ENCODE results near the gene GNAQ.
"Not testable (repeated sequence)": the region's sequence is repeated elsewhere in the genome, so short reads cannot be mapped to it uniquely, and the experiment has no call there.

The GNAQ gene

GRCh38 chr9:77866878-77867277 is 164.7 kb downstream of the GNAQ start:
- DNase-seq: no peak

DNA sequence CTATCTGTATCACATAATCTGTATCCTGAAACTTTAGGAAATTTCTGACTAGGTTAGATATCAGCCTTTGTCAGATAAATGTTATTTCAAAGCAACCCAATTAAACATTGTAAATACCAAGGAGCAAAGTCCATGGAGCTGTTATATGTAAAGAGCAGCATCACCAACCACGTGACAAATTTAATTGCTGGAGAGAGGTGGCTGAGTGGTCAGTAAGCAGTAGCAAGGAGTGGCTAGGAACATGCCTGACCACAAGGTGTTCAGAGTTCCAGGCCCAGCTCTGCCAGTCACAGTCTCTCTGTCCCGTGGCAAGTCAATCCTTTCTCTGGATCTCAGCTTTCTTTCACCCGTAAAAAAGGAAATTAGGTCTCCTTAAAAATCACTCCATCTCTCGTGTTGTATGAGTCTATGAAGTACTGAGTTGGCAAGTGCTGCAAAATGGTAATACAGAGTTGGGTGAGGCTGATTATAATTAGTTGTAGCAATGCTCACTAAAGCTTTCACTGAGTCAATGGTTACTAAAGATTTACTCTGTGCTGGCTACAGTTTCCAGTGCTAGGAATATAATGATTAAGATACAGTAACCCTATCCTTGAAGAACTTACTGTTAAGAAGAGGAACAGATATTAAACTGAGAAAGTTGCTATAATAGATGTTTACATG is 166.1 kb downstream of the GNAQ start:
- no peak for DNase-seq

DNA sequence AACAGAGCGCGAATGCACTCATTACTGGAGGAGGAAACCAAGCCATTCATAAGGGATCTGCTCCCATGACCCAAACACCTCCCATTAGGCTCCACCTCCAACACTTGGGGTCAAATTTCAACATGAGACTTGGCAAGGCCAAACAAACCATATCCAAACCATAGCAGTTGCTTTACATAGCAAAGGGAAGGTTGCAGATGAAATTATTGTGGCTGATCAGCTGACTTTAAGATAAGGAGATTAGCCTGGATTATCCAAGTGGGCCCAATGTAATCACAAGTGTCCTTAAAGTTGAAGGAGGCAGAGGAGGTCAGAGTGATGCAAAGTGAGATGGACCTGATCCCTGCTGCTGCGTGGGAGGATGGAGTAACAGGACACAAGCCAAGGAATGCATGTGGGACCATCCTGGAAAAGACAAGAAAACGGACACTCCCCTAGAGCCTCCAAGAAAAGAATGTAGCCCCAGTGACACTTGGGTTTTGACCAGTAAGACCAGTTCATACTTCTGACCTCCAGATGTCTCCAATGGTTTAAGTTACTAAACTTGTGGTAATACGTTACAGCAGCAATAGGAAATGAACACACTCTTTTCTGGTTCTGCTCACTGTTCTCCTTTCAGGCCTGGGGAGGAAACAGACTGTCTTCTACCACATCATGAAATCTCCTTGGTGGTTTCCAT is 167.3 kb downstream of the GNAQ start:
- DNase-seq: no peak

- not testable (repeated sequence) for DNase-seq
These were observed 168.0 kb downstream of the GNAQ start for GRCh38 chr9:77863638-77864037.

- DNase-seq: not testable (repeated sequence)
These were observed 170.7 kb downstream of the GNAQ start for GRCh38 chr9:77860953-77861352.

DNA sequence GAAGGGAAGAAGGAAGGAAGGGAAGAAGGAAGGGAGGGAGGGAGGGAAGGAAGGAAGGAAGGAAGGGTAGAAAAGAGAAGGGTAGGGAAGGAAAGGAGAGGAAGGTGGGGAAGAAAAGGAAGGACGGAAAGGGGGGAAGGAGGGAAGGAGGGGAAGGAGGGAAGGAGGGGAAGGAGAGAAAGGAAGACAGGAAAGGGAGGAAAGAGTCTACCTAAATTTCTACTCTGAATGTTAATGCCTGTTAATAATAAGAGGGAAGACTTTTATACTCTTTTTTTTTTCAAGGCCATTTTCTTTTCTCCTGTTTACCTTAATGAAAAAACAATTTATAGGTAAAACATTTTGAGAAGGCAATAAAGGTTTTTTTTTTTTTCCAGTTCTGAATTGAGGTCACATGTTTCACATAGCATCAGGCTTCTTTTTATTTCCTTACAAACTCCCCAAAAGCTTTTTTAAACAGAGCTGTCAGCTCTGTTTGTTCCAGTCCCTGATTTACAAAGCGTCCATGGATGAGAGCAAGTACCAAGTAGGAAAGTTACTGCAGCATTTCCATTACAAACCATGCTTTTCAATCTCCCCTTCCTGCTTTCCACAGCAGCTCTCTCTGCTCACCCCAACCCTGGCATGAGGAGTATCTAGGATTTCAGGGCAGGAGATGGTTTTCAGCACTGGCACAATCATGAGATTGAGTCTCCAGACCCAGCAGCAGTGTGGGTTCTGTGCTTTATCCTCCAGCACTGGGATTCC is 173.9 kb downstream of the GNAQ start:
- no peak for DNase-seq

GRCh38 chr9:77856615-77857014 is 175.0 kb downstream of the GNAQ start:
- DNase-seq: no peak

DNA sequence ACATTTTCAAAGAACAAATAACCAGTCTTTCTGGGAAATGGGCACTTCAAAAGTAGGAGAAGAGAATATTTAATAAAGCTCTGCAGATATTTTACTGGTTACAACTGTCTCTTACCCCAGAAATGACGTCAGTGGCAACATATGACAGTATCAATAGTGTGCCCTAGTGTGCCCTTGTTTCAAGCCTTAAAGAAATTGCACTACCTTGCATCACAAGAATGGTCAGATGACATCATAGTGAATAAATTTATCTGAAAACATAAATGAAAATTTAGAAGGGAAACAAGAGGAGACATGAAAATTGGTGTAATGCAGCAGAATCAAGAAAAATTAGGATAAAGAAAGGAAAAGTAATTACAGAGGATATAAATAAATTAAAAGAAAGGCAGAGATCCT is 176.7 kb downstream of the GNAQ start:
- no peak for DNase-seq

DNA sequence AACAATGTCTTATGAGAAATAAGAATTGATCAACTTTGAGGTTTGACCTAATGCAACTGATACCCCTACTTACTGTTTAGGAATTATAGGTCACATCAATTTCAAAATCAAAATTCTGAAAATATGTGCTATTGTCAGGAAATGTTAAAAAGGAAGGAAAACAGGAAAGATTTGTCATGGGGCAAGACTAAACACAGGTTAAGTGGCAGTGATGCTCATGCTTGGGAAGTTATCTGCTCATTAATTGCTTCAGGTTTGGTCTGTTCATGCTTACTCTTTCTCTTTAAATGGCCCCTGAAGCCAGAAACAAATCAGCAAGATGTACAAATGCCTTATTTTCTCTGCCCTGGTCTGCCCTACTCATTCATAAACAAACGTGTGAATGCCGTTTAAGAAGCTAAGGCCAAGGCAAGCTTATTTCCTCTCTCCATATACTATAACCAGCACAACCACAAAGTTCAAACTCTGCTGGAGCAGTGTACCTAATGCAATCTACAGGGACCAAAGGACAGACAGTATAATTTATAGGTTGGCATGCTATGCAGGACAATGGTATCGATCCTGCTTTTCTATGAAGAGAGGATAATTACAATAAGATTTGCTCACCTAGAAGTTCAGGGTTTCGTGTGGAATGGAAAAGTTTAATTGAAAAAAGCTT is 177.2 kb downstream of the GNAQ start:
- DNase-seq: no peak

DNA sequence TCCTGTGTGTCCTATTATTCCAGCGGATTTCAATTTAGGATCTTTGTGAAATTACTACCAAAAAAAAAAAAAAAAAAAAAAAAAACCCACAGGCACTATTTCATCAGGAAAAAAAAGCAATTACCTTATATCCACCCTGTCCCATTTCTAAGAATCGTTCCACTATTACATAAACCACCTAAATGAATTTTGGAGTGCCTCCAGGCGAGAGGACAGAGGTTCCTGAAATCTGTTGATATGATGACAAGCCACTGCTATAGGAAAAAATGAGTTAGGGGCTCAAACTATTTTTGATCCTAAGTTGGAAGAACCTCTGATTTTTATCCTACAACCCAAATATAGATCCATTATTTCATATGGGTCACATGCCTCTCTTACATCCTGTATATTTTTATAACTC is 177.9 kb downstream of the GNAQ start:
- DNase-seq: no peak

DNA sequence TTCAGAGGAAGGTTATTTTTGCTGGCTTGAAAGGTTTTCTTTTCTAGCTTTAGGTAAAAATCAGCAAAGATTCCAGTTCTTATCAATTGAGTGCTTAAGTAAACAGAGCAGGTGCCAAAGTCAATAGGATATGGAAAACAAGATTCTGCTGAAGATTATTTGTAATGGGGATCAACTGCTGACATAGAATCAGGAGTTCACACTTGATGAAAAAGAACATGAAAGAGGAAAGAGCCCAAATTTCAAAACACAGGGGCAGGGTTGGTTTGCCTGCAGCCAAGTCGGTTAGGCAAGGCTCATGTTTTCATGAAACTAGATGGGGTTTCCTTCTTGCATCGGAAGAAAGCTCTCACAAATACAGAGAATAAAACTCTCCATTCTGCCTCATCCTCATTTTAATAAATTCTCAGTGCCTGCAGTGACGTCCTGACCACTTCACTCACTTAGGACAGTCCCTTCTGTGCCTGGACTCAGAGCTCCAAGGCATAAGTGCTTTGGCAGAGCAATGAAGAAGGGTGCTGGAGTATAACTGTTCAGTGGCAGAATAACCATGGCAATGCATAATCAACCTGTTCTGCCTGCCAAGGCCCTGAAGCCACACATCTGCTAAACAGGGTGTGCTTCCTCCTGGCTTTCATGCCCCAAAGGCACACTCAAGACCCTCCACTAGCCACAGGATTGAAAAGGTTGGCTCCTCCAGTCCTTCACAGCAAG is 179.6 kb downstream of the GNAQ start:
- no peak for DNase-seq

DNA sequence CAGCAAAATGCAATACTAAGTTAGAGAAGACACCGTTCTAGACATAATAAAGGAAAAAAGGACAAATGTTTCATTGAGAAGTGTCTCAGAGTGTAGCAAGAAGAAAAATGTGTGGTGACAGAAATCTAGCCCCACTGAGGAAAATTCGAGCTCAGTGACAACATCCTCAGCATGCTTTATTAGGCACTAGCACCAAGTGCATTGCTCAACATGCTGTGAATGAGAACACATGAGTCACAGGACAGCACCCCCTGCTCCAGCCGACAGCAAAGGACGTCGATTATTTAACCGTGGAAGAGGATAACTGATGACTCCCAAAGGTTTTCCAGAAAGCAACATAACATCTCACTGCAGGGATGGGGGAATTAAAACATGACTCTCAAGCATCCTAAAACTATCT is 182.7 kb downstream of the GNAQ start:
- no peak for DNase-seq

DNA sequence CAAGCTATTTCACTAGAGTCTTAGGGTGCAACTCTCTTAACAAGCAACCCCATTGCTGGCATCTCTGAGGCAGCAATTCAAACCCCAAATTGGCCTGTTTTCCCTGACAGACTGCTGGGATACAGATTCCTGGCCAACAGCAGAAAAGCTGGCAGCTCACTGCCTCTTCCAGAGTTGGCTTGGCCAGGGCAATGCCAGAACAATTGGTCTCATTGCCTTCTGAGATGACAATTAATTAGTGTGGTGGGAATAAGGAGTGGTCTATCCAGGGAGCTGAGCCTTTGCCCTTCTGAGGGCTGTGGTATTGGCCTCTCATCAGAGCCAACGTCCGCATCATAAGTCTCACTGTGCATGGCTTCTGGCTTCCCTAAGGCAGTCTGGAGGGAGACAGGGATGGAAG is 183.2 kb downstream of the GNAQ start:
- DNase-seq: no peak

- DNase-seq: no peak
These were observed 184.0 kb downstream of the GNAQ start for GRCh38 chr9:77847626-77848025.

- DNase-seq: no peak
These were observed 184.5 kb downstream of the GNAQ start for GRCh38 chr9:77847059-77847499.

DNA sequence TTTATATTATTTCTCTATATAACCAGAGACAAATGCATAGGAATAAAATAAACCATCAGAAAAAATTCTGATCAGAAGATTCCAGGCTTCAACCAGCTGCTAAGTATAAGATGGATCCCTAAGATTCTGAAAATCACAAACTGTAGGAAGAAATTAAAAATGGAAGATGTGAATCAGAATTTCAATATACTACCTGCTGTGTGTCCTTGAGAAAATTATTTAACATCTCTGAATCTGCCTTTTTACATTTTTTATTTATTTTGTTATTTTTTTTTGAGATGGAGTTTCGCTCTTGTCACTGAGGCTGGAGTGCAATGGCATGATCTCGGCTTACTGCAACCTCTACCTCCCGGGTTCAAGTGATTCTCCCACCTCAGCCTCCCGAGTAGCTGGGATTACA is 187.2 kb downstream of the GNAQ start:
- no peak for DNase-seq

GRCh38 chr9:77843871-77844155 is 187.8 kb downstream of the GNAQ start:
- DNase-seq: no peak

DNA sequence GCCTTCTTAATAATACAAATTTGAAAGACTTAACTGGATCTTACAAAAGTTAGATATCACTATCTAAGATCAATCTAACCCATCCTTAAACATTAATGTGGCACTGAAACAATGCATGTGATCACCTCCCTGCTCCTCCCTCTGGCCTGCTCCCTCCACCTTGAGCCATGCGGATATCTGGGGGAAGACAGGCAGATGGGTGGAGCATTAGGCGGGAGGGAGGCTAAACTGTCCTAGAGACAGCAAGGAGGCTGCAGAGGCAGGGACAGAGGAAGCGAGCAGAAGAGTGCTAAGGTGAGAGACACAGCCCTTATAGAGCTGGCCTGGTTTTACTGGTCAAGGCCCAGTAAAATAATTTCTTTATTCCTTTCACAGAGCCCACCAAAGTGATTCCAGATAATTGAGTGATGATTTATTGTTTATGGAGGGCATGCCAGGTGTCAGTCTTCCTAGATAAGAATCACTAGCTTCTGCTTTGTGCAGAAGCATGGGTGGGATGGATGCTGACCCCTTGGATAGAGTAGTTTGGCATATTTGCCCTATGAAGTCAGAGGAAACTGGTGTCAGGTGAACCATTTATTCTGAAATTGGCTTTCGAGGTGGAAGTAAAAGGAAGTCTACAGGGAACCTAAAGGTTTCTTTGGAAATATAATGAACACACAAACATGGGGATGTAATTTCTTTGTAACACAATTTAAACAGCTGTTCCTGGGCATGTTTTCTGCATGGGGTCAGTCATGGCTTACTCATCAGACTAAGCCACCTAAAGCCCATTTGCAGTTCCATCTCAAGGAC is 188.3 kb downstream of the GNAQ start:
- no peak for DNase-seq

DNA sequence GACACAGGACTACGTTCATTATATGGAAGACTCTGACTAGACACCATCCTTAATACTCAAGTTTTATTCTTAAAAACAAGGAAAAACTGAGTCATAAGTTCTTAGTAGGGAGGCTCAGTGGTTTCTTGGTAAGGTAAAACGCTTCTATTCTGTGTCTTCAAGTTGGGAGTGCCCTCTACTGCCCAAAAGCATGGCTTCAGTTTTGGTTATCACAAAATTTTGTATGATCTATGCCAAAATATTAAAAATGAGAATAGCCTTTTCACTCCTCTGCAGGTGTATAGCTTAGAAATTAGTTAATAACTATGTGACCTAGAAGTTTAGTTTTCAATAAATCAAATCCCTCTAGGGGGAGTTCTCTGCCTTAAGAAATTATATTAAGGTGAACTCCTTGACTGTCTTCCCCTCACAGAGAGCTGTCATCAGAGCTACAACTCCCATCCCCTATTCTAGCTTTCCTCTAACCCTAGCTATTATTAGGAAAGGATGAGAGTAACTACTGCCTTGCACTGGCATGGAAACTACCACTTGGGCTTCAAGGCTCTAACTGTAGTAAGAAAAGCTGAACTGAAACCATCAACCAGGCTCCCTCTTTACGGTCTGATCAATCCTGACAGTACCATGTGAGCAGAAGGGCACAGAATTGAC is 189.7 kb downstream of the GNAQ start:
- DNase-seq: no peak

DNA sequence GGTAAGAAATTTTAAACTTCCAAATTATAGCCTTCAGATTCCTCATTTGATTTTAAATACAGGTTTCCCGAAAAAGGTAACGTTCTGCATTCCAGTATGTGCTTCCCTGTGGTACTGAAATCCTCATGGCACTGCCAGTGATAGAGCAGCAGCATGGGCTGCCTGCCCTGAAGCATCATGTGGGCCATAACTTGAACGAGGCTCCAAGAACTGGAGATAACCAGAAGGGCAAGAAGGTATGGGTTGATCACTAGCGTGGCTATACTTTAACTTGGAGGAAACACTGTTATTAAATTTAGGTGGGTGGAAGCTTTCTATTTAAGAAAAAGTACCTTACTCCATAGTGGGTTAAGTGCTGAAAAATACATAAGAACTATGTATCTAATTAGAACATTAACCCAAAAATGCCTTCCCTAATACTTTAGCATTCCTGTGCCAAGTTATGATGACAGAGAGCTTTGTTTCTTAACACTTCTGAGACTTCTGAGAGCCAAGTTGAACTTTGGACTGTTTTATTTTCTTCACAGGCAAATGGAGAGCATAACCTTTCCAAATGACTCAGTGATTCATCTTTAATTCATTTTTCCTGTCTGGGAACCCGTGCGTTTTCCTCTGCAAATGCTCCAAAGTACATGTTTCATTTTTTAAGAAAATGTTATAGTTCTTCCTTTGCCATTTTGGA is 192.0 kb downstream of the GNAQ start:
- no peak for DNase-seq

- DNase-seq: no peak
These were observed 192.6 kb downstream of the GNAQ start for GRCh38 chr9:77838986-77839385.

Measured in femur (tissue), 1 donor.